ENCODE results near the gene SMG7. TPM values are rescaled to one million over a fixed set of nuclear protein-coding genes. Genes with fewer than 3 reads are reported as not detected.

Gene SMG7
- total and polyA plus RNA-seq, 12 donors = 15.4 to 54.4 (median 34.9) TPM

GRCh38 chr1:183431840-183432547 is 40.3 kb upstream of the SMG7 start:
- H3K4me1 ChIP-seq (replicated peaks in 1 of 2) = no peaks in the 10 kb centered on the region
- no peaks in the 10 kb centered on the region for H3K27me3 ChIP-seq
- no peak overlapping the region for H3K27ac ChIP-seq
- no peak overlapping the region for H3K4me3 ChIP-seq
- WGBS, 4 donors = 78 to 90% (median 84%) methylated on average over 4 of the region's 4 CpGs
- intact Hi-C loops (cut with DNase I) = no loop called here
- no peaks in the 10 kb centered on the region for H3K9me3 ChIP-seq (replicated peaks in 1 of 3)
- H3K36me3 ChIP-seq (replicated peaks in 1 of 2) = no peaks in the 10 kb centered on the region
- DNase-seq = no peak
- TF ChIP-seq POLR2A (IDR thresholded peaks at IDR 0.05) = no peak
- TF ChIP-seq, protein P1, sequence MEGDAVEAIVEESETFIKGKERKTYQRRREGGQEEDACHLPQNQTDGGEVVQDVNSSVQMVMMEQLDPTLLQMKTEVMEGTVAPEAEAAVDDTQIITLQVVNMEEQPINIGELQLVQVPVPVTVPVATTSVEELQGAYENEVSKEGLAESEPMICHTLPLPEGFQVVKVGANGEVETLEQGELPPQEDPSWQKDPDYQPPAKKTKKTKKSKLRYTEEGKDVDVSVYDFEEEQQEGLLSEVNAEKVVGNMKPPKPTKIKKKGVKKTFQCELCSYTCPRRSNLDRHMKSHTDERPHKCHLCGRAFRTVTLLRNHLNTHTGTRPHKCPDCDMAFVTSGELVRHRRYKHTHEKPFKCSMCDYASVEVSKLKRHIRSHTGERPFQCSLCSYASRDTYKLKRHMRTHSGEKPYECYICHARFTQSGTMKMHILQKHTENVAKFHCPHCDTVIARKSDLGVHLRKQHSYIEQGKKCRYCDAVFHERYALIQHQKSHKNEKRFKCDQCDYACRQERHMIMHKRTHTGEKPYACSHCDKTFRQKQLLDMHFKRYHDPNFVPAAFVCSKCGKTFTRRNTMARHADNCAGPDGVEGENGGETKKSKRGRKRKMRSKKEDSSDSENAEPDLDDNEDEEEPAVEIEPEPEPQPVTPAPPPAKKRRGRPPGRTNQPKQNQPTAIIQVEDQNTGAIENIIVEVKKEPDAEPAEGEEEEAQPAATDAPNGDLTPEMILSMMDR (IDR thresholded peaks at IDR 0.05) = no peak

DNA sequence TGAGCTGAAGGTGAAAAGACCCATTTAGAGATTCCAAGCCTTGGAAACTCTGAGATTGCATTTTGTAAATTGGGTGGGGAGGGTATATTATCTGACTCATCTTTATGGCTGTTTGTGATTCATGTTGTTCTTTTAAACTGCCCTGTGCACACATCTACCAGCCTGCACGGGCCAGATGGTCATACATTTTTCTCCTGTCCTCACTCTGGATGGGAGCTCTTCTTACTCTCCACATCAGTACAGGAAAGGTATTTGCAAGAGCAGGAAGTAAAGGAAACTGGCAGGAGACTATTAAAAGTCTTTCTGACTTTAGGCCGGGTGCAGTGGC is 39.8 kb upstream of the SMG7 start:
- no peak for DNase-seq
- Histone ChIP-seq H3K27ac (no peak overlapping the region), H3K9me3 (replicated peaks in 1 of 3) (no peaks in the 10 kb centered on the region), H3K4me1 (replicated peaks in 1 of 2) (no peaks in the 10 kb centered on the region), H3K27me3 (no peaks in the 10 kb centered on the region), H3K4me3 (no peak overlapping the region), H3K36me3 (replicated peaks in 1 of 2) (no peaks in the 10 kb centered on the region)
- intact Hi-C loops (cut with DNase I) = no loop called here
- WGBS, 4 donors = 76 to 79% (median 78%) methylated on average over 2 of the region's 2 CpGs
- TF ChIP-seq, protein P1 (IDR thresholded peaks at IDR 0.05) = no peak

GRCh38 chr1:183433703-183434102 is 38.6 kb upstream of the SMG7 start:
- DNase-seq = no peak
- intact Hi-C loops (cut with DNase I) = no loop called here

DNA sequence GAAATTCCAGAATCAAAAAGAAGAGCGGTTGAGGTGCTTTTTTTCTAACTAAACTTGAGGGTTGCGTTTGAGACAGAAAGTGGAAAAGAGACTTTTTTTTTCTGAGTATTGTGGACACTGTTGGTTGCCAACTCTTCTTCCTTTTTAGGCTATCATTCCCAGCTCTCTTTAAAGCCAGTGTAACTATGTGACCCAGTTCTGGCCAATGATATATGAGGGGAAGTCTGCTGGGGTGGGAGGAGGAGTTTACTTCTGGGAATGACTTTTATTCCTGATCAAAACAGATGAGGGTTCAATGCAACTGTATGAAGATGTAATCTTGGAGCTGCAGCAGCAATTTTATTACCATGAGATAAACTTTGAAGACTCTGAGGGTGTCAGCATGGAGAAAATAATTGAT is 36.8 kb upstream of the SMG7 start:
- TF ChIP-seq POLR2A (IDR thresholded peaks at IDR 0.05) = no peak
- TF ChIP-seq, protein P1 (IDR thresholded peaks at IDR 0.05) = no peak
- Histone ChIP-seq H3K4me3 (no peak overlapping the region), H3K27me3 (no peaks in the 10 kb centered on the region), H3K4me1 (replicated peaks in 1 of 2) (no peaks in the 10 kb centered on the region), H3K27ac (no peak overlapping the region), H3K36me3 (replicated peaks in 1 of 2) (no peaks in the 10 kb centered on the region), H3K9me3 (replicated peaks in 1 of 3) (no peaks in the 10 kb centered on the region)
- DNase-seq = no peak
- intact Hi-C loops (cut with DNase I) = no loop called here
- WGBS, 4 donors = 43 to 63% (median 57%) methylated on average over 2 of the region's 2 CpGs

More at GRCh38 chr1:183433703-183434102, 38.6 kb upstream of the SMG7 start:
- TF ChIP-seq POLR2A (IDR thresholded peaks at IDR 0.05) = no peak
- TF ChIP-seq, protein P1 (IDR thresholded peaks at IDR 0.05) = no peak
- Histone ChIP-seq H3K4me1 (replicated peaks in 1 of 2) (no peaks in the 10 kb centered on the region), H3K4me3 (no peak overlapping the region), H3K9me3 (replicated peaks in 1 of 3) (no peaks in the 10 kb centered on the region), H3K27me3 (no peaks in the 10 kb centered on the region), H3K27ac (no peak overlapping the region), H3K36me3 (replicated peaks in 1 of 2) (no peaks in the 10 kb centered on the region)
- WGBS, 4 donors = 0 to 43% (median 27%) methylated on average over 1 of the region's 1 CpG

Measured in adrenal gland (tissue), 12 donors.